Esophagus muscularis mucosa (tissue), 4 donors: ENCODE results near the gene NCKAP5. TPM values are rescaled to one million over a fixed set of nuclear protein-coding genes. Genes with fewer than 3 reads are reported as not detected.

Experiments used
- DNase-seq: peaks from one replicate; pipeline ENCODE4 v3.0.0-alpha.2; 2017; ENCODE audit errors: extremely low spot score
- H3K27ac ChIP-seq, 4 donors: fragments of 200-600 bp; sonication (generic); replicated peaks in 1 of 4; 1 replicate in 3 of 4; 2 replicates in 1 of 4; pipeline ENCODE4 v1.5.1; 2016 to 2019; ENCODE audit warnings: mild to moderate bottlenecking in 1 of 4
- H3K27me3 ChIP-seq, 4 donors: fragments of 200-600 bp; sonication (generic); one replicate each; pipeline versions ENCODE4 v1.5.1 to v1.6.0; 2016 to 2019
- H3K36me3 ChIP-seq, 4 donors: fragments of 200-600 bp; sonication (generic); one replicate each; pipeline ENCODE4 v1.5.1; 2016 to 2019
- H3K4me1 ChIP-seq, 4 donors: fragments of 200-600 bp; sonication (generic); one replicate each; pipeline ENCODE4 v1.5.1; 2016 to 2019
- H3K4me3 ChIP-seq, 4 donors: fragments of 200-600 bp; sonication (generic); 1 replicate in 2 of 4; 2 replicates in 2 of 4; pipeline ENCODE4 v1.5.1; 2016 to 2019; ENCODE audit warnings: mild to moderate bottlenecking in 4 of 4, moderate library complexity in 1 of 4
- H3K9me3 ChIP-seq, 4 donors: fragments of 200-600 bp; sonication (generic); 1 replicate in 3 of 4; 2 replicates in 1 of 4; pipeline ENCODE4 v1.5.1; 2016 to 2019
- CTCF ChIP-seq, 3 experiments: fragments of 200-600 bp in 2 of 3; fragments of 450-650 bp in 1 of 3; sonication (generic) in 2 of 3; IDR thresholded peaks; one replicate each; pipeline ENCODE4 v1.5.1; 2017 to 2019; ENCODE audit warnings: antibody characterized with exemption in 3 of 3, mild to moderate bottlenecking in 2 of 3, moderate library complexity in 1 of 3
- EP300 ChIP-seq: sonication (generic); formaldehyde crosslinking; IDR thresholded peaks from one replicate; pipeline ENCODE4 v1.6.1; 2017; ENCODE audit warnings: antibody characterized with exemption
- POLR2A ChIP-seq: fragments of 450-650 bp; IDR thresholded peaks from one replicate; pipeline ENCODE4 v1.6.1; 2017; ENCODE audit warnings: antibody characterized with exemption, moderate library complexity, mild to moderate bottlenecking, low read depth
- POLR2AphosphoS5 ChIP-seq, 2 donors: sonication (generic); formaldehyde crosslinking; IDR thresholded peaks; one replicate each; pipeline ENCODE4 v1.6.1; 2017; ENCODE audit warnings: antibody characterized with exemption in 2 of 2
- WGBS: methylation state at CpG from one replicate; pipeline ENCODE4 v1.1.5; 2018; 5-methylcytosine and 5-hydroxymethylcytosine counted together
- intact Hi-C: fragments of 100-400 bp; cut with DNase I; formaldehyde crosslinking; loops from one replicate; pipeline ENCODE4 v1.15.1; 2023
- total RNA-seq, 4 donors: library from RNA; depleted of rRNA; stranded (reverse); fragments of >200 nt; gene quantifications; one replicate each; pipeline versions ENCODE4 v1.1.0 to v1.2.1, GENCODE V29; 2016

Gene NCKAP5
- total RNA-seq, 4 donors from 2014 or later, result 0.33 to 1.8 (median 1.0) TPM

GRCh38 chr2:133574186-133574585 lies 5.9 kb upstream of the NCKAP5 start:
- no peak overlapping the region for H3K27ac ChIP-seq
- H3K4me3 ChIP-seq, result no peak overlapping the region
- H3K27me3 ChIP-seq, result no peaks in the 10 kb centered on the region
- no peak for TF ChIP-seq EP300
- TF ChIP-seq POLR2A, result no peak
- no peak for TF ChIP-seq POLR2AphosphoS5 (IDR thresholded peaks at IDR 0.05)
- TF ChIP-seq CTCF (IDR thresholded peaks at IDR 0.05), result no peak
- no peak for DNase-seq
- H3K9me3 ChIP-seq, result no peaks in the 10 kb centered on the region
- 88% methylated on average over 5 of the region's 5 CpGs for WGBS
- no peaks in the 10 kb centered on the region for H3K36me3 ChIP-seq
- intact Hi-C loops, result no loop called here
- H3K4me1 ChIP-seq, result peaks cover 0 to 4% (median 0%) of the 10 kb centered on the region in 4 donors

DNA sequence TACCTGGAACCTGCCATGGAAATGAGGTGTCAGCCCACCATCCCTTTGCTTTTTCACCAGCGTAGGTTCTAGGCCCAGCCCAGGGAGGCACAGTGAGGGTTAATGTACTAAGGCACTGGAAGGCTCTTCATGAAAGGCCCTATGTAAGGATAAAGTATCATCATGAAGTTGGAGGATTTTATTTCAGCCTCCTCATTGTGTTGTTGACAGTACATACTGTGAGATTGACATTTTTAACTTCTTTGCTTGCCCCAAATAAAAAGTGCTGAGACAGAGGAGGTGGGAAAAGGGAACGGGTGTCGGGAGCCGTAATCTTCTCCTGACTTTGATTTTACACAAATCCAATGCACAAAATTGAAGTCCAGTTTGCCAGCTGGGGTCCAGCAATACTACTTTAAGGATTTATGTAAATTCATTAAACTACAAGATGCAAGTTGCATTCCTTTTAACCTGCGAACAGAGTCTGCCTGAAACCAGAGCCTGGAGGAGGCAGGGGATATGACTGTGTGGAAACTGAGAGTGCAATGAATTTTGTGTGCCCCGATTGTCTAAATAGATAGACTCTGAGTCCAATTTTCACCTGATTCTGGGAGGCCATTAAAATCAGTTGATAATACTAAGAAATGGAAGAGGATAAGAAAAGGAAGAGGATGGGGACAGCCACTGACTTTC lies 5.4 kb upstream of the NCKAP5 start:
- intact Hi-C loops, result no loop called here
- no peaks in the 10 kb centered on the region for H3K36me3 ChIP-seq

GRCh38 chr2:133571249-133571648 lies 3.0 kb upstream of the NCKAP5 start:
- no peak overlapping the region for H3K4me3 ChIP-seq
- intact Hi-C loops, result no loop called here
- no peaks in the 10 kb centered on the region for H3K36me3 ChIP-seq
- TF ChIP-seq POLR2A (no peak), POLR2AphosphoS5 (IDR thresholded peaks at IDR 0.05) (no peak), CTCF (IDR thresholded peaks at IDR 0.05) (no peak), EP300 (no peak)
- H3K9me3 ChIP-seq, result no peaks in the 10 kb centered on the region
- H3K27me3 ChIP-seq, result no peaks in the 10 kb centered on the region
- DNase-seq, result no peak
- H3K27ac ChIP-seq, result no peak overlapping the region
- peaks cover 10 to 20% (median 15%) of the 10 kb centered on the region in 4 donors for H3K4me1 ChIP-seq
- 91% methylated on average over 6 of the region's 6 CpGs for WGBS

More for the DNA sequence above, 5.4 kb upstream of the NCKAP5 start:
- Histone ChIP-seq H3K4me1 (peaks cover 0 to 3% (median 2%) of the 10 kb centered on the region in 4 donors), H3K27ac (no peak overlapping the region), H3K27me3 (no peaks in the 10 kb centered on the region), H3K4me3 (no peak overlapping the region), H3K9me3 (no peaks in the 10 kb centered on the region)
- DNase-seq, result no peak
- no peak for TF ChIP-seq POLR2AphosphoS5 (IDR thresholded peaks at IDR 0.05)
- TF ChIP-seq EP300, result no peak
- TF ChIP-seq CTCF (IDR thresholded peaks at IDR 0.05), result no peak
- no peak for TF ChIP-seq POLR2A
- WGBS, result 92% methylated on average over 6 of the region's 6 CpGs

DNA sequence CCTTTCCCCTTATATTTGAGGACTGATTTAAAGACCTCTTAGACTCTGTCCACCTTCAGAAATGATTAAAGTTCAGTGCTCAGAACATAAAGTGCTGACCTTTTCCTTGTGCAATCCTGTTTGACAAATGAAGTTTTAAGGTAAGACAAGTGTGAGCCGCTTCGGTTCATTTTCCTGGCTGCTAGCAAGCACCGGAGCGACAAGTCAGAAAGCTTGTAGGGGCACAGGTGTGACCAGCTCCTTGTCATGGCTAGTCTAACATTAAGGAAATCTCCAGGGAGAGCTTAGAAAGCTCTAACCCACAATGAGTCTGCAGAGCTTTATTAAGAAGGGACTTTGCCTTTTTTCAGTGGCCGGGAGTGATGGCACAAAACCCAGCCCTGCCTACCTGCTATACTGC lies 2.3 kb upstream of the NCKAP5 start:
- Histone ChIP-seq H3K4me3 (no peak overlapping the region), H3K4me1 (peaks cover 10 to 20% (median 15%) of the 10 kb centered on the region in 4 donors), H3K9me3 (no peaks in the 10 kb centered on the region), H3K27me3 (no peaks in the 10 kb centered on the region), H3K27ac (no peak overlapping the region), H3K36me3 (no peaks in the 10 kb centered on the region)
- TF ChIP-seq EP300 (no peak), POLR2AphosphoS5 (IDR thresholded peaks at IDR 0.05) (no peak), POLR2A (no peak), CTCF (IDR thresholded peaks at IDR 0.05) (no peak)
- WGBS, result 99% methylated on average over 5 of the region's 5 CpGs
- intact Hi-C loops, result no loop called here
- no peak for DNase-seq

DNA sequence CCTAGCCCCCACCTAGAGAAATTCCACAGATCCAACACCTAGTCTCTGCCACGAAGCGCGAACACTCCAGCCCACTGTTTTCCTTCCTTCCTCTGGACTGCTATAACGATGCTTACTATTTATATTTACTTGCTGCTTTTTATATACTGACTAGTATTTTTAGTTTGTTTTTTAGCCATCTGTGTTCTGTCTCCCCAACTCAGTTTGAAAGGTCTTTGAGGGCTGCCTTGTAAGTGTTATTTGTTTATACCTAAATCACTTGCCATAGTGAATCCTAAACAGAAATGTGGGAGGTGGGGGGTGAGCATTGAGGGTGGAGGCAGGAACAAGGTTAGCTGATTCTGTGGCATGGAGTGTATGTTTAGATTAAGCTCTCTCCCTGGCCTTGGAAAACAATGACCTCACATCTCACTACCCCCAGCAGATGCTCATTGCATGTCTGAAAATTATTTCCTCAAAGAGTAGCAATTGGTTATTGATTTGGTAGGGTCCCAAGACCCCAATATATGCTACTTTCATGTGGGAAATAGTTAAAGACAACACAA lies 1.1 kb upstream of the NCKAP5 start:
- Histone ChIP-seq H3K27me3 (no peaks in the 10 kb centered on the region), H3K27ac (no peak overlapping the region), H3K36me3 (no peaks in the 10 kb centered on the region), H3K4me1 (peaks cover 10 to 20% (median 15%) of the 10 kb centered on the region in 4 donors), H3K4me3 (no peak overlapping the region), H3K9me3 (no peaks in the 10 kb centered on the region)
- 89% methylated on average over 4 of the region's 4 CpGs for WGBS
- intact Hi-C loops, result no loop called here
- TF ChIP-seq EP300, result no peak
- TF ChIP-seq POLR2AphosphoS5 (IDR thresholded peaks at IDR 0.05), result no peak
- TF ChIP-seq CTCF (IDR thresholded peaks at IDR 0.05), result no peak
- no peak for TF ChIP-seq POLR2A
- DNase-seq, result no peak
